ENCODE results near the gene HTR1B.

The HTR1B gene

GRCh38 chr6:77425216-77425615, 38.1 kb downstream of the HTR1B start:
- DNase-seq (ENCODE audit: low spot score): no peak
- TF ChIP-seq CTCF (IDR thresholded peaks at IDR 0.05): no peak
- Histone ChIP-seq H3K4me3 (no peak overlapping the region), H3K27ac (peak overlapping the region; percentile 27 to 68)

- no peak for DNase-seq (ENCODE audit: low spot score)
- no peak for TF ChIP-seq CTCF (IDR thresholded peaks at IDR 0.05)
- H3K27ac ChIP-seq: peak overlapping the region in 1 of 2 donors; percentile 27
- no peak overlapping the region for H3K4me3 ChIP-seq
Observed at GRCh38 chr6:77424761-77425160, 38.5 kb downstream of the HTR1B start.

GRCh38 chr6:77416839-77417238, 46.5 kb downstream of the HTR1B start:
- no peak for TF ChIP-seq CTCF (IDR thresholded peaks at IDR 0.05)

GRCh38 chr6:77415706-77416105, 47.6 kb downstream of the HTR1B start:
- no peak overlapping the region for H3K4me3 ChIP-seq
- H3K27ac ChIP-seq: no peak overlapping the region
- DNase-seq (ENCODE audit: low spot score): no peak
- TF ChIP-seq CTCF (IDR thresholded peaks at IDR 0.05): no peak

More at GRCh38 chr6:77416839-77417238, 46.5 kb downstream of the HTR1B start:
- Histone ChIP-seq H3K27ac (no peak overlapping the region), H3K4me3 (no peak overlapping the region)
- no peak for DNase-seq (ENCODE audit: low spot score)

Measured in coronary artery (tissue), 2 donors.